GM12892 (cell line): ENCODE results near the gene MAFF.

Source experiments
- POLR2AphosphoS5 ChIP-seq: IDR thresholded peaks from 2 replicates; pipeline ENCODE4 v1.6.1; 2011; ENCODE audit warnings: low read depth, low read length, control low read depth
- TAF1 ChIP-seq: IDR thresholded peaks from 2 replicates; pipeline ENCODE4 v1.6.1; 2011; ENCODE audit warnings: low read depth, mild to moderate bottlenecking, control low read depth, low read length, borderline replicate concordance

DNA sequence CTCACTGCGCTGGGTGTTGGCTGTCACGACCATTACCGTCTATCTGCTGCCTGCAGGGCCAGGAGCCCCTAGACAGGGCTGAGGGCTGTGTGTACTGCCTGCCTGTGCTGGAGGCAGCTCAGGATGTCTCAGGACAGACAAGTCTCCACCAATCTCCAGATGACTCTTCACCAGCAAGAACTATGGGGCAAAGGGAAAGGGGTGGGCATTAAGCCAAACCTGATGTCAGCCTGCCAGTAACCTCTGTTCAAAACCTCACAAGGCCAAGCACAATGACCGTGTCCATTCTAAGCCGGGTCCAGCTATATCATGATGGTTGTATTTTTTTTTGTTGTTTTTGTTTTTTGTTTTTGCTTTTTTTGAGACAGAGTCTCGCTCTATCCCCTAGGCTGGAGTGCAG is 31.6 kb downstream of the MAFF start:
- no peak for TF ChIP-seq TAF1
- no peak for TF ChIP-seq POLR2AphosphoS5
